Colonic mucosa (tissue), 4 donors: ENCODE measurements around the gene ACIN1. TPM values are rescaled to one million over a fixed set of nuclear protein-coding genes. Genes with fewer than 3 reads are reported as not detected.

Experiments
- DNase-seq: peaks from one replicate; pipeline ENCODE4 v3.0.0-alpha.2; 2020
- H3K27ac ChIP-seq: fragments of 200-600 bp; one replicate; pipeline ENCODE4 v1.8.0; 2021
- H3K27me3 ChIP-seq: fragments of 200-600 bp; one replicate; pipeline ENCODE4 v1.8.0; 2021
- H3K36me3 ChIP-seq: fragments of 200-600 bp; one replicate; pipeline ENCODE4 v1.8.0; 2021
- H3K4me1 ChIP-seq: fragments of 200-600 bp; one replicate; pipeline ENCODE4 v1.8.0; 2021; ENCODE audit warnings: mild to moderate bottlenecking
- H3K4me3 ChIP-seq: fragments of 200-600 bp; one replicate; pipeline ENCODE4 v1.8.0; 2021
- H3K9ac ChIP-seq, 2 donors: one replicate each; pipeline ENCODE4 v1.7.0; 2013; ENCODE audit warnings: control low read depth in 2 of 2, low read depth in 2 of 2, low read length in 2 of 2
- H3K9me3 ChIP-seq: fragments of 200-600 bp; one replicate; pipeline ENCODE4 v1.8.0; 2021
- CTCF ChIP-seq: fragments of 200-600 bp; IDR thresholded peaks from one replicate; pipeline ENCODE4 v1.8.0; 2022; ENCODE audit warnings: antibody characterized with exemption, mild to moderate bottlenecking
- intact Hi-C: fragments of 100-400 bp; cut with DNase I; formaldehyde crosslinking; loops from one replicate; pipeline ENCODE4 v1.14.1; 2022
- total RNA-seq, 2 donors: library from RNA; stranded (reverse); fragmentation: NEBNext Ultra II Directional in 1 of 2; extraction: Animal tissue kit (Norgen Biotek cat#: 25700) in 1 of 2; gene quantifications; one replicate each; pipeline ENCODE4 v1.2.1, GENCODE V29; 2021
- donor health status: healthy.
- donor health status: DM: no; HTN: no; CAD: no.
- donor health status: DM: no; HTN: no; CAD: no.

ACIN1 gene
- total RNA-seq, 2 donors from 2014 or later: 99.4 to 154 TPM

GRCh38 chr14:23069413-23069806, 25.5 kb downstream of the ACIN1 start:
- TF ChIP-seq CTCF: no peak
- Histone ChIP-seq H3K4me3 (no peak overlapping the region), H3K9ac (no peak overlapping the region), H3K9me3 (no peaks in the 10 kb centered on the region), H3K27ac (no peak overlapping the region), H3K4me1 (peaks cover 18% of the 10 kb centered on the region), H3K36me3 (peaks cover 15% of the 10 kb centered on the region), H3K27me3 (no peaks in the 10 kb centered on the region)
- intact Hi-C loops: no loop called here
- DNase-seq: no peak

- Histone ChIP-seq H3K4me1 (peaks cover 18% of the 10 kb centered on the region), H3K9me3 (no peaks in the 10 kb centered on the region), H3K4me3 (no peak overlapping the region), H3K27ac (no peak overlapping the region), H3K9ac (no peak overlapping the region), H3K36me3 (peaks cover 20% of the 10 kb centered on the region), H3K27me3 (no peaks in the 10 kb centered on the region)
- TF ChIP-seq CTCF: peak; percentile 94
- peak; percentile 89 for DNase-seq
- intact Hi-C loops: no loop called here
Observed at GRCh38 chr14:23068789-23069412, 26.0 kb downstream of the ACIN1 start.

- peaks cover 28% of the 10 kb centered on the region for H3K36me3 ChIP-seq
- no peak for DNase-seq
- TF ChIP-seq CTCF: no peak
Observed at GRCh38 chr14:23067847-23068788, 26.8 kb downstream of the ACIN1 start.

GRCh38 chr14:23066855-23067744, 27.8 kb downstream of the ACIN1 start:
- H3K4me1 ChIP-seq: peaks cover 17% of the 10 kb centered on the region
- intact Hi-C loops: no loop called here
- DNase-seq: no peak

More at GRCh38 chr14:23067847-23068788, 26.8 kb downstream of the ACIN1 start:
- intact Hi-C loops: no loop called here
- Histone ChIP-seq H3K27ac (no peak overlapping the region), H3K9me3 (no peaks in the 10 kb centered on the region), H3K4me3 (no peak overlapping the region), H3K27me3 (no peaks in the 10 kb centered on the region), H3K4me1 (peaks cover 18% of the 10 kb centered on the region), H3K9ac (no peak overlapping the region)

More at GRCh38 chr14:23066855-23067744, 27.8 kb downstream of the ACIN1 start:
- Histone ChIP-seq H3K9ac (no peak overlapping the region), H3K9me3 (no peaks in the 10 kb centered on the region), H3K36me3 (peaks cover 36% of the 10 kb centered on the region), H3K4me3 (no peak overlapping the region), H3K27ac (no peak overlapping the region), H3K27me3 (no peaks in the 10 kb centered on the region)
- TF ChIP-seq CTCF: no peak
